T-helper 1 cell (primary cell): Measurements from ENCODE around the gene A2ML1.
"Not testable (repeated sequence)": the region's sequence is repeated elsewhere in the genome, so short reads cannot be mapped to it uniquely, and the experiment has no call there.

Experiments
- DNase-seq, 5 donors: peaks; one replicate each; pipeline ENCODE4 v3.0.0-alpha.2; 2012 to 2020

Gene A2ML1

DNA sequence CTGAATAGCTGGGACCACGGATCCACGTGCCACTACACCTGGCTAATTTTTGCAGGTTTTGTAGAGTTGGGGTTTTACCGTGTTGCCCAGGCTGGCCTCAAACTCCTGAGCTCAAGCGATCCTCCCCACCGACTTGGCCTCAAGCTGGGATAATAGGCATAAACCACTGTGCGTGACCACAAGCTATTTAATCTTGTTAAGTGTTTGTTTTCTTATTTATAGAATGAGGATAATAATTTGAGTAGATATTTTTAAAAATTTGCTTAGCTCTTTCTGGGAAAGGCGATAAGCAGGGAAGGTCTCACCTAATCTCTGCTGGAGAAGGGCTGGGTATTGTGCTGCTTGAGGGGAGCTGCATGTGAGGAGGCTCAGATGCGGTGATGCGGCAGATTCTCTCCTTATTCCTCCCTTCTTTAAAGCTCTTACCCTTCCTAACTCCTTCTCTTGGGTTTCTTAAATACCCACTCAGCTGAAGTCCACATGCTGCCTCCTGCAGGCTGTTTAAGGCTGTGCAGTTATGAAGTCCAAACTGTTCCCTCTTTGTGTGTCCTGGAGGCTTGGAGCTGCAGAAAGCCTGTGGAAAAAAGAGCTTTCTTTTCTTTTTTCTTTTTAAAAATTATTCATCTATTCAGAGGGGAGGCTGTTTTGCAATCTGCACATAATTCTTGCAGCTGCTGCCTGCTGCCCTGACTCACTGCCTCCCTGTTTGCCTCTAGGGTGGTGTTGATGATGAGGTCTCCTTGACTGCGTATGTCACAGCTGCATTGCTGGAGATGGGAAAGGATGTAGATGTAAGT is 37.9 kb downstream of the A2ML1 start:
- peak in 2 of 5 donors; percentile 9 to 16 for DNase-seq

GRCh38 chr12:8866429-8866828 is 44.0 kb downstream of the A2ML1 start:
- no peak for DNase-seq

GRCh38 chr12:8867009-8867408 is 44.6 kb downstream of the A2ML1 start:
- peak in 1 of 5 donors; percentile 6 for DNase-seq

DNA sequence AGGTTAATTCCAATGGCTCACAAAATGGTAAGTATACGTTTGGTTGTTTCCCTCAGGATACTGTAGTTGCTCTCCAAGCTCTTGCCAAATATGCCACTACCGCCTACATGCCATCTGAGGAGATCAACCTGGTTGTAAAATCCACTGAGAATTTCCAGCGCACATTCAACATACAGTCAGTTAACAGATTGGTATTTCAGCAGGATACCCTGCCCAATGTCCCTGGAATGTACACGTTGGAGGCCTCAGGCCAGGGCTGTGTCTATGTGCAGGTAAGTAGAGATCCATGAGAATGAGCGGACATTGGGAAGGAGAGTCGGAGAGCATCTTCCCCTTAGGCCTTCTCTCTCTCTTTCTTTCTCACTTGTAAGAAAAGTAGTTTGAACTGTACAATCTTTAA is 45.4 kb downstream of the A2ML1 start:
- no peak for DNase-seq

GRCh38 chr12:8870586-8870985 is 48.2 kb downstream of the A2ML1 start:
- no peak for DNase-seq

DNA sequence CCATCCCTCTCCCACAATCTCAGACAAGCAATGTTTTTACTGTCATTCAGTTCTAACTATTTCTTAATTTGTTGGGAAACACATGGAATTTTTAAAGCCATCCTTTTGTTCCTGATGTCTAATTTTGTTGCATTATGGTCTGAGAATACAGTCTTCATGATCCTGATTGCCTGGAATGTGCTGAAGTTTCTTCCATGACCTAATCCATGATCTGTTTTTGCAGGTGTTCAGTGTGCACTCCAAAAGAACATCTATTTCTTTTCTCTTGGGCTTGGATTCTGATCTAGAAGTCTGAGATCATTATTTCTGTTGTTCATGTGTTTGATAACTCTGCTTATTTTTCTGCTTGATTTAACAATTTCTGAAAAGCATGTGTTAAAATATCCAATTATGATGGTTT is 48.6 kb downstream of the A2ML1 start:
- DNase-seq, result no peak

DNA sequence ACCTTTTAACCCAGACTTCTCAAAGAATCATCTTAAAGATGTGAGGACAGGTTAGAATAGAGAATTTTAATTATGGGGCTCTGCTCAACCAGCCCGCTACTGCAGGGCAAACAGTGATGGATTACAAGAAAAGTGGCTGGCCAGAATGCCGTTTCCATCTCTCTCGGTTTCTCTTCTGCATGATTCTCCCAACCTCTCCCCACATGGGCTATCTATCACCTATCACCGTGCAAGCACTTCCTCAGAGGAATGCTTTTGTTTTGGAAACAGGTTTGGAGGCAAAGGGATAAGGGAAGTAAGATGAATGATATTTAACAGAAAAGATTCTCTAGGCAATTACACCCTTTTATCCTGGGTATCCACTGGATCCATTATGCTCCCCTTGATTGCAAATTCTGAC is 54.5 kb downstream of the A2ML1 start:
- DNase-seq, result no peak

DNA sequence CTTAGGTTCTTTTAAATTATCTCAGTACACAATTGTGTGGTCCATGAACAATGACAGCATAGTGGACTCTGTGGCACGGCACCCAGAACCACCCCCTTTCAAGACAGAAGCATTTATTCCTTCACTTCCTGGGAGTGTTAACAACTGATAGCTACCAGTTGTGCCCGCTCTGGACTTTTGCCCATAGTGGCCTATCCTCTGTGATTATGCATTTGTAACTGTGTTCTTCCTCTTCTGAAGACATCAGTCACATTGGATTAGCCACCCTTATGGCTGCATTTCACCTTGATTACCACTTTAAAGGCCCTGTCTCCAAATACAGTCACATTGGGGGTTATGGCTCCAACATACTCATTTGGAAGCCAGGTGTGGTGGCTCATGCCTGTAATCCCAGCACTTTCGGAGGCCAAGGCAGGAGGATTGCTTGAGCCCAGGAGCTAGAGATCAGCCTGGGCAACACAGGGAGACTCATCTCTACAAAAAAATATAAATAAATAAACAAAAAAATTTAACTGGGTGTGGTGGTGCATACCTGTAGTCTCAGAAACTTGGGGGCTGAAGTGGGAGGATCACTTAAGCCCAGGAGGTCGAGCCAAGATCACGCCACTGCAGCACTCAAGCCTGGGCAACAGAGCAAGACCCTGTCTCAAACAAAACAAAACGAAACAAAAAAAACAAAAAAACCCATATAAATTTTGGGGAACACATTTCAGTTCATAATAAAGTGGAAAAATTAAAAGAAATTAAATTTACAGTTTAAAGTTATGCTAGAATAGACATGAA is 64.3 kb downstream of the A2ML1 start:
- no peak for DNase-seq

GRCh38 chr12:8887285-8887715 is 64.9 kb downstream of the A2ML1 start:
- DNase-seq, result no peak

- peak in 4 of 5 donors; percentile 28 to 48 (median 36) for DNase-seq
These were observed 68.1 kb downstream of the A2ML1 start for GRCh38 chr12:8890313-8891085.

- no peak for DNase-seq
These were observed 69.6 kb downstream of the A2ML1 start for GRCh38 chr12:8891976-8892375.

- no peak for DNase-seq
These were observed 72.0 kb downstream of the A2ML1 start for GRCh38 chr12:8894378-8894777.

DNA sequence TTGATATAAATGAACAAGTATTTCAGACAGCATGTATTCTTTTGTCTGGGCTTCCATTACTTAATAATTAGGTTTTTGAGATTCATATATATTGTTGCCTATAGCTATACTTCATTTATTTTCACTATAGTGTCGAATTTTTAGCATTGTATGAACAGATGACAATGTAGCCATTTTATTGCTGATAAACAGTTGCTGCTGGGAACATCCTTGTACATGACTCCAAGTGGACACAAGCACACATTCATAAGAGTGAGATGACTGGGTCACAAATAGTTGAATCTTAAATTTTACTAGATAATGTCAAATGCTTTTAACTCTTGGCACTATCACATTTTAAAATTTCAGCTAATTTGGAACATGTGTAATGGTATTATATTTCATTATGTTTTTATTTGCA is 72.6 kb downstream of the A2ML1 start:
- DNase-seq, result no peak

- DNase-seq, result no peak
These were observed 74.7 kb downstream of the A2ML1 start for GRCh38 chr12:8897081-8897480.

DNA sequence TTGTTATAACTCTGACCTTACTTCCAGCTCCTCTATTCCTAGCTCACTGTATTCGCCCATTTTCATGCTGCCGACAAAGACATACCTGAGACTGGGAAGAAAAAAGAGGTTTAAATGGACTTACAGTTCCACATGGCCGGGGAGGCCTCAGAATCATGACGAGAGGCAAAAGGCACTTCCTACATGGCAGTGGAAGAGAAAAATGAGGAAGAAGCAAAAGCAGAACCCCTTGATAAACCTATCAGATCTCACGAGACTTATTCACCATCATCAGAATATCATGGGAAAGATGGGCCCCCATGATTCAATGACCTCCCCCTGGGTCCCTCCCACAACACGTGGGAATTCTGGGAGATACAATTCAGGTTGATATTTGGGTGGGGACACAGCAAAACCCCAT is 77.4 kb downstream of the A2ML1 start:
- DNase-seq, result no peak

DNA sequence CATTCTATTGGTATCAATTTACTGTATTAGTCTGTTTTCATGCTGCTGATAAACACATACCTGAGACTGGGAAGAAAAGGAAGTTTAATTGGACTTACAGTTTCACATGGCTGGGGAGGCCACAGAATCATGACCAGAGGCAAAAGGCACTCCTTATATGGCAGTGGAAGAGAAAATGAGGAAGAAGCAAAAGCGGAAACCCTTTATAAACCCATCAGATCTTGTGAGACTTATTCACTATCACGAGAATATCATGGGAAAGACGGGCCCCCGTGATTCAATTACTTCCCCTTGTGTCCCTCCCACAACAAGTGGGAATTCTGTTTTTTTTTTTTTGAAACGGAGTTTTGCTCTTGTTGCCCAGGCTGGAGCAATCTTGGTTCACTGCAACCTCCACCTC is 80.3 kb downstream of the A2ML1 start:
- DNase-seq, result not testable (repeated sequence)

DNA sequence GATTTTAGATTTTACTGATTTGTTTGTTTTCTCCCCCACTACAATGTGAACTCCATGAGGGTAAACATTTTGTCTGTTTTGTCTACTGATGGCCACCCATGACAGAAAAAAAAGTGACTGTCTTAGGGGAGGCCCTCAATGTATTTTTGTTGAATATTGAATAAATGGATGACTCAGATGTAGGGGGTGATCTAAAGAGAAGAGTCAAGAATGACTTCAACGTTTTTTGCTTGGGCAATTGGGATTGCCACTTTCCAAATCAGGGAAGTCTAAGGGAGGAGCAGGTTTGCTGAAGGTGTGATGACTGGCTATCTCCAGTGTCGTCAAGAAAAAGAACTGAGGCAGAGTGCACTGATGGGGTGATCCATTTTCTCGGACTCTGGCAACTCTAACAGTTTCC is 81.2 kb downstream of the A2ML1 start:
- no peak for DNase-seq

DNA sequence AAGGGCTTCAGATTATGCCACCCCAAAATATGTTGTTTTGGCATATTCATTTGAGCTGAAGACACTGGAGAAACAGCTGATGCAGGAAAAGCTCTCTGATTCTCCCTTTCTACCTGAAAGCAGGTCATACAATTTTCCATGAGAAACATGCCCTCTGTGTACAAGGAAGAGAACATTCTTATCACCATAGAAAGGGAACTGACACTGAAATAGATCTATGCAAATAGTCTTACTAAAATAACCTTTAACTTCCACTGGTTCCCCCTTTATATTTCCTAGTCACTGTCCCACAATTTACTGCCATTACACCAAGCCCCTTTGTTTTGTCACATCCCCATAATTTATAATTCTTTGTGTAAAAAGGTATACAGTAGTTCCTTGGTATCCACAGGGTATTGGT is 82.2 kb downstream of the A2ML1 start:
- DNase-seq, result no peak

- no peak for DNase-seq
These were observed 83.1 kb downstream of the A2ML1 start for GRCh38 chr12:8905546-8905945.

DNA sequence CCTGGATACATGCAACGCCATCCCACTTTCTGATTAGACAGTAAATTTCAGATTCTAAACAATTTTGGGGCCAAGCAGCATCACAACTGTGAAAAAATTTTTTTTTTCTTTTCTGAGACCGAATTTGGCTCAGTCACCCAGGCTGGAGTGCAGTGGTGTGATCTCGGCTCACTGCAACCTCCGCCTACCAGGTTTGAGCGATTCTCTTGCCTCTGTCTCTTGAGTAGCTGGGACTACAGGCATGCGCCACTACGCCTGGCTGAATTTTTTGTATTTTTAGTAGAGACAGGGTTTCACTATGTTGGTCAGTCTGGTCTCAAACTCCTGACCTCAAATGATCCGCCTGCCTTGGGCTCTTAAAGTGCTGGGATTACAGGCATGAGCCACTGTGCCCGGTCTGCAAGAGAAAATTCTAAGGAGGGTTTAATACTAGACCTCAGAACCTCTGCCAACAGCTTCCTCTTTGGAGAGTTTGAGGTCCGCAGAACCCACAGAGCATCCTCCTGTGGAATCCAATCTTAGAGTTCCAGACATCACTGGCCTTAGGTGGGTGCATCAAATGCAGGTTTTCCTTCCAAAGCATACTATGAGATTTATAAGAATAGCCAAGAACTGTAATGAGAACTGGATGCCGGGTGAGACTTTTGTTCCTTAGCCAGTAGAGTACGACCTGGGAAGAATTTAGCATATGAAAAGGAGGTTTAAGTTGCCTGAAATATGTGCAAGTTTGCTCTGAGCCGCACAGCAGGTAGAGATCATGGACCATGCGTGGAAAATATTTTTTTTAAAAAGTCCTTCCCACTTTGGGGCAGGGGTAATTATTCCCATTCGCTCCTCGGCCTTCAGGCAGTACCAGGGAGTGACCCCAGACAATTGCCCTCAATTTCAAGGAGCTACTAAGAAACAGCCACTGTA is 84.1 kb downstream of the A2ML1 start:
- DNase-seq, result no peak

- no peak for DNase-seq
These were observed 85.1 kb downstream of the A2ML1 start for GRCh38 chr12:8907513-8907912.

- DNase-seq, result no peak
These were observed 87.3 kb downstream of the A2ML1 start for GRCh38 chr12:8909752-8910151.
